Measurements from ENCODE around the gene AHR.

Gene AHR

GRCh38 chr7:17298102-17298839, at the start of gene AHR:
AHR (plus strand) TSS chr7:17298652; CDS start chr7:17299265, 613 bp downstream.
- DNase-seq, result peak; percentile 84

DNA sequence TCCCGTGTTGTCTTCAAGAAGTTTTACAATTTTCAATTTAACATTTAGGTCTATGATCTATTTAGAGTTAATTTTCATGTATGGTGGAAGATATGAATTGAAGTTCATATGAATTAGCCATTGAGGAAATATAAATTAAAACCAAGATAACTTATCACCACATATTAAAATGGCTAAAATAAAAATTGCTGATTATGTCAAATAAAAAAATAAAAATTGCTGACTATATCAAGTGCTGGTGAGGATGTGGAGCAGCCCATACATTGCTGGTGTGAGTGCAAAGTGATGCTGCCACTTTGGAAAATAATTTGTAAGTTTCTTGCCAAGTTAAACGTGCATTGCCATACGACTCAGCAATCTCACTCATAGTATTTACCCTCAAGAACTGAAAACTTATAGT, 44.6 kb upstream of the AHR start:
- no peak for DNase-seq

DNA sequence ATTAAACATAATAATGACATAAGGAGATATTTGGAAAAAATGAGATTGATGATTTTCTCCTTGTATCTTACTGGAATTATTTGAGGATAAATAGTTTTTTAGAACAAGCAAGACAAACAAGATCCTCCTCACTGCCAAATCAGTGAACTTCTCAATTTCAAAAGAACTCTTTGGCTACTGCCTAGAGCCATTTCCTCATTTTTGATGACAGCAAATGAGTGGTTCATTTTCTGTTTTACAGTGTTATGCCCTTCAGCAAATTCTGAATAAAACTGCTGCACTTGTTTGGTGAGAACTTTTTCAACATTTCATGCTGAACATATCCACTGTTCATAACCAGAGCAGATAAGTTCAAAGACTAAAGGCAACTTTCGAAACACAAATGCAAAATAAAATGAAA, 42.5 kb upstream of the AHR start:
- no peak for DNase-seq

DNA sequence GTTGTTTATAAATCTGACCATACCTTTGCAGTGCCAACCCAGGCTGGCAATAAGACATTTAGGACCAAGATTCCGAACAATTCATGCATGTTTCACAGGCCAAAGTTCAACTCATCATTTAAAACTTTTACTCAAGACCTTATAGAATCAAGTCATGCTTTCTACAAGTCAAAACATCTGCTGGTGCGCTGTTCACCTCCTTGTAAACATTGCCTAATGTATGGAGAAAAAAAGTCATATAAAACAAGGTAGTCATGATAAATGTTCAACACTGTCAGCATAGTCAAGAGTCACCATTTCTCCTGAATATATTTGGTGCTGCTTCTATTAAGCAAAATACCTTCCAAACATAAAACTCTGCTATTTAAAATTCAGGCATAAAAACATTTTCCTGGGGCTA, 42.1 kb upstream of the AHR start:
- no peak for DNase-seq

DNA sequence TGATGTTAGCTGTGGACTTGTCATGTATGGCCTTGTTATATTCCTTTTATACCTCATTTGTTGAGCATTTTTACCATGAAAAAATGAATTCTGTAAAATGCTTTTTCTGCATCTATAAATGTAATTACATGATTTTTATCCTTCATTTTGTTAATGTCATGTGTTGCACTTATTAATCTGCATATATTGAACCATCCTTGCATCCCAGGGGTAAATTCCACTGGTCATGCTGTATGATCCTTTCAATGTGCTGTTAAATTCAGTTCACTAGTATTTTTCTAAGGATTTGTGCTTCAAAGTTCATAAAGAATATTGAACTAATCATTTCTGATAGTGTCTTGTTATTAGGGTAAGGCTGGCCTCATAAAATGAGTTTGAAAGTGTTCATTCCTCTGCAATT, 31.9 kb upstream of the AHR start:
- DNase-seq, result no peak

GRCh38 chr7:17269341-17270221, 28.9 kb upstream of the AHR start:
- no peak for DNase-seq

DNA sequence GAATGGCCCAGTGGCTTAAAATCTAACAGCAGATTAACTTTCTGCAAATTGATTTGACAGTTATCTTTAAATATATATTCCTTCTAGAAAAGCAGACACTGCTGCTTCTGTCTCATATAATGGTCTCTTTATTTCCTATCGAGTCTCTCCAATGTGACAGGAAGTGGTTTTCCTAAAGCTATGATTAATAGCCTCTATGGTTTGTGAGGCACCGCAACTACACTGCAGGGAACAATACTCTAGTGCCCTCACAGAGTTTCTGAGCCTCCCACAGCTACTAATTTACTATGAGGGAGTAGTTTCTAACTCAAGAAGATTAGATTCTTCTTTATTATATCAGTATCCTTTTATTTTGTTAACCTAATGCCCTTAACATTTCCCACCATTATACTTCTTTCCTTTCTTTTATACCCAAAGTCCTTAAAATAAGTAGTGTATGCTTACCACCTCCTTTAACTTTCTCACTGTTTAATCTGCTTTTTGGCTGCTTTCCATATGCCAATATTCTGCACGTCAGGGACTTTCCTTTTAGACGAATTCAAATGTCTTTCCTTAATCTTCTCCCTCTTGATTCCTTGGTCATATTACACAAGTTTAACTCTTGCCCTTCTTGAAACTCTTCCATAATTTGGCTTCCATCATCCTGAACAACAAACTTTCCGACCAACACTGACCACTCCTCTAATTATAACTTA, 23.8 kb upstream of the AHR start:
- no peak for DNase-seq

GRCh38 chr7:17275749-17276671, 22.4 kb upstream of the AHR start:
- DNase-seq, result no peak

GRCh38 chr7:17279061-17279460, 19.4 kb upstream of the AHR start:
- no peak for DNase-seq

DNA sequence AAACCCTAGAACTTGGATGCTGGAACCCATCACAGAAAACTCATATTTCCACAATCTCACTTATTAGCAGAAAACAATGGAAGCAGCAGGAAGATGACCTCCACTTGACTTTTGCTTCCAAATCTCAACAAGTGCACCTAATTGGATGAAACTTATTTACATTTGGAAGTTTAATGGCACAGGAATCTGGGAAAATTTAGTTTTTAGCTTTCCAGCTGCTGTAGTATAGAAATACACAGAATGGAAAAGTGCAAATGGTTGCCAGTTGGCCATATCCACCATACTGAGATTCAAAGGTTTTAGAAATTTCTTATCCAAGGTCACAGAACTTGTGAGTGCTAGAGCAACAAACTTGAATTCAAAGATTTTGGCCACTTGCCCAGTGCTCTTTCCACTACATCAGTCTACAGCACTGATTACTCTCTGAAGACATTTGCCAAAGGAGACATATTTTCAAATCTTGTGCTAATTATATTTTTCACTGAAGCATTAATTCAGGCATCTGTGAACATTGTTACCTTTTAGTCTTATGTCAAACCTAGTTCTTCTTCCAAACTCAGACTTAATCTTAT, 9.3 kb upstream of the AHR start:
- peak; percentile 15 for DNase-seq

- DNase-seq, result no peak
Observed at GRCh38 chr7:17292843-17293242, 5.6 kb upstream of the AHR start.

DNA sequence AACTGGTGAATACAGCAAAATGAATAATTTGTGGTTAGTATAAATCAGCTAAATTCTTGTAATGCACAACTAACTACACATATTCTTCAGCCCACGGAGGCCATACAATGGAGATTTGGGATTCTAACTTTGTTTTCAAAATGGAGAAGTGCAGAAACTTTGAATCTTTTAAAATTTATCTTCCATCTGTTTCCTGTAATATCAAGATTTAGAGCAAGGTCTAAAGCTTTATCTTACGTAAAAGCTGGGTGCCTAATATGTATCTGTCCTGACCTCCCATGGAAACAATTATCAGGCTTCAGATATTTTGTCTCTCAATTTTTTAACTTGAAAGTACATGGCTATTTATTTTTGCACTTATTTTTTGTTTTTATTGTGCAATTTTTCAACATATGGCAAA, 5.0 kb upstream of the AHR start:
- DNase-seq, result no peak

GRCh38 chr7:17297243-17297642, 1.2 kb upstream of the AHR start:
- no peak for DNase-seq

DNA sequence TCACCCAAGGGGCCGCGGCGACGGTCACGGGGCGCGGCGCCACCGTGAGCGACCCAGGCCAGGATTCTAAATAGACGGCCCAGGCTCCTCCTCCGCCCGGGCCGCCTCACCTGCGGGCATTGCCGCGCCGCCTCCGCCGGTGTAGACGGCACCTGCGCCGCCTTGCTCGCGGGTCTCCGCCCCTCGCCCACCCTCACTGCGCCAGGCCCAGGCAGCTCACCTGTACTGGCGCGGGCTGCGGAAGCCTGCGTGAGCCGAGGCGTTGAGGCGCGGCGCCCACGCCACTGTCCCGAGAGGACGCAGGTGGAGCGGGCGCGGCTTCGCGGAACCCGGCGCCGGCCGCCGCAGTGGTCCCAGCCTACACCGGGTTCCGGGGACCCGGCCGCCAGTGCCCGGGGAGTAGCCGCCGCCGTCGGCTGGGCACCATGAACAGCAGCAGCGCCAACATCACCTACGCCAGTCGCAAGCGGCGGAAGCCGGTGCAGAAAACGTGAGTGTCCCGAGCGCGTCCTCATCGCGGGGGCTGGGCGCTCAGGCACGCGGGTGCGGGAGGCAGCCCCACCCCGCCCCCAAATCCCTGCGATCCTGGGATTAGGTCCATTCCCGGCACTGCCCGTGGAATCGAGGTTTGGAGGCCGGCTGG, 509 bp downstream of the AHR start:
- peak; percentile 64 for DNase-seq

DNA sequence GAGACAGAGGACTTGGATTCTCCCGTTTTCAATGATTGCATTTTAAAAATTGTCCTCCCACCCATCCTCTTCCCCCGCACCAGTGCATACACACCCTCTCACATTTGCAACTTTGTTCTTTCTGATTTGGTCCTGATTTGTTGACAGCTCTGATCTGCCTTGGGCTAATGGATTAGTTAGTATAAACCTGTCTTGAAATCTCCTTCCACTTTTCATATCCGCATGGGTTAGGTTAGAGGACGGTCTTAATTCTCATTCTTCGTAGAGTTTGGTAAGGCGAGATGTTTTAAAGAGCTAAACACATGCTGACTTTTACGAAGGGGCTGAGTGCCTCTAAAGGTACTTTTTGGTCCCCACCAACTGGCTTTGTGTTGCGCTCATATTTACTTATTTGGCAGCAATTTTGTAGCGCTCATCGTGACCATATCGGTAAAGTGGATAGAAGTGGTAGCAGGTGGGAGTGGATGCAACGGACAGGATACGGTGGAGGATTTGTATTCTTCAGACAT, 1.1 kb downstream of the AHR start:
- DNase-seq, result peak; percentile 33

DNA sequence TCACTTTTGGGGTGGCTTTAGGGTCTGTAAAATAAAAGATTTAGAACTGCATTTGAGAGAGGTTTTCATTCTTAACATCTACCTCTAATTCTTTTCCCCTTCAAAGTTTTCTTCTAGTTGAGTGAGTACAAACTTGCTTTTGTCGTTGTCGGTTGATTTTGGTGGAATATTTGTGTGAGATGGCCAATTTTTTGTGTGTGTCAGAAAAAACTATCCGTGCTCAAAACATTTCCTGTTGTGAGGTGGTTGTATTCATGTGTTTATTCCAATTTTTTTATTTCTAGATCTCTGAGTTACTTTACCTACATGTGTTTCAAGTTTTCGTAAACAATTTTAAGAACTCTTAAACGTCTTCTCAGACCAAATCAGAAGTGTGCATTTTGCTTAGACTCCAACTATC, 1.6 kb downstream of the AHR start:
- no peak for DNase-seq

DNA sequence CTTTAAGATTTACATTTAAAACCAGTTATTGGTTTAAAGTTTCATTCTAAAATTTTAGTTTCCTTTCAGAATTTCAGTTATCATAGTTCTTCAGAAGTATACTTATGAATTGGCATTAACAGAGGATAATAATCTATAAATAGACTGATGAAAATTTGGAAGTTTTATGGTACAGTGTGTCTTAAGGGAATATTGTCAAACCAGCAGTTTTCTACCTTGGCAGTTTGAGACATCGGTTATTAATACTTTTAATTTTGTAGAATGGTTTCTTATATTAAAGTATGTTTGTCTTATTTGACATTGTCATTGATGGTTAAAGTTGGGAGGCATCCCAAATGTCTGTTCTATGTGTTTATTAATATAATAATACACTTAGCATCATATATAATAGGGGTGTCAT, 2.0 kb downstream of the AHR start:
- no peak for DNase-seq

- DNase-seq, result peak; percentile 55
Observed at GRCh38 chr7:17301471-17302456, 3.3 kb downstream of the AHR start.

DNA sequence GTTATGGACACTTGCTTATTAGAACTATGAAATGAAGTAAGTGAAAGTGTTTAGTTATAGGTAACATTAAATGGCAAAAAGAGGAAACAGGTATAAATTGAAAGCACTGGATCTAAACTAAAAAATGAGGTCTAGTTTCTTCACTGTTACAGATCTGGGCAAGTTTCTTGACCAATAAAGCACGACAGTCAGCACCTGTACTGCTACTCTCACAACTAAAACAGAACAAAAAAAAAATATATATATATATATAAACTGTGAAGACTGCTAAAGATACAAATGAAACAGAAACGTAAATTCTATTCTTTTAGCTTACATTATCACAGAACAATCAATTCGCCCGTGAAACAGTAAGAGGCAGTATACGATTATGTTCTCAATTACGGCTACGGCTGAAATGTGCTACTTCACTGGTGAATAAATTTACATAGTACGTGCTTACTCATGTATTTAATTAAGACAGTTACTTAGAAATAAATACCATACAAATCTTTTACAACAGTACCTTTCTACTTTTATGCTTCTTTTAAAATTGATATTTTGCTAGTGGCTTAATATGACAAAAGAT, 4.2 kb downstream of the AHR start:
- peak; percentile 38 for DNase-seq

GRCh38 chr7:17304926-17305325, 6.5 kb downstream of the AHR start:
- DNase-seq, result peak; percentile 70

Measured in NCI-H69 (cell line).